HG03469 (cell line): ENCODE measurements around the gene XXYLT1.

Experiments
- ATAC-seq: cut with Tn5 transposase; IDR thresholded peaks from one replicate; pipeline ENCODE4 v1.9.1; 2021; ENCODE audit warnings: mild to moderate bottlenecking, moderate library complexity, moderate number of reproducible peaks; ENCODE audit not compliant: unreplicated experiment

Gene XXYLT1

GRCh38 chr3:195036574-195036973, 234.4 kb downstream of the XXYLT1 start:
- no peak for ATAC-seq

GRCh38 chr3:195036203-195036505, 234.8 kb downstream of the XXYLT1 start:
- no peak for ATAC-seq

GRCh38 chr3:195035345-195036202, 235.4 kb downstream of the XXYLT1 start:
- no peak for ATAC-seq

- no peak for ATAC-seq
Measured at GRCh38 chr3:195034541-195034940, 236.4 kb downstream of the XXYLT1 start.

GRCh38 chr3:195034101-195034500, 236.9 kb downstream of the XXYLT1 start:
- no peak for ATAC-seq

- ATAC-seq: no peak
Measured at GRCh38 chr3:195033531-195034091, 237.3 kb downstream of the XXYLT1 start.

- ATAC-seq: no peak
Measured at GRCh38 chr3:195032955-195033354, 238.0 kb downstream of the XXYLT1 start.

GRCh38 chr3:195032106-195032759, 238.7 kb downstream of the XXYLT1 start:
- no peak for ATAC-seq

GRCh38 chr3:195031574-195032003, 239.4 kb downstream of the XXYLT1 start:
- no peak for ATAC-seq

GRCh38 chr3:195030791-195031321, 240.1 kb downstream of the XXYLT1 start:
- no peak for ATAC-seq

- no peak for ATAC-seq
Measured at GRCh38 chr3:195028877-195029606, 241.9 kb downstream of the XXYLT1 start.

- ATAC-seq: no peak
Measured at GRCh38 chr3:195025884-195026200, 245.1 kb downstream of the XXYLT1 start.

GRCh38 chr3:195025056-195025883, 245.7 kb downstream of the XXYLT1 start:
- ATAC-seq: no peak

- ATAC-seq: no peak
Measured at GRCh38 chr3:195023989-195024388, 247.0 kb downstream of the XXYLT1 start.

GRCh38 chr3:195023576-195023975, 247.4 kb downstream of the XXYLT1 start:
- ATAC-seq: no peak

GRCh38 chr3:195021692-195022091, 249.3 kb downstream of the XXYLT1 start:
- ATAC-seq: no peak

GRCh38 chr3:195020921-195021320, 250.0 kb downstream of the XXYLT1 start:
- no peak for ATAC-seq

- no peak for ATAC-seq
Measured at GRCh38 chr3:195020185-195020584, 250.8 kb downstream of the XXYLT1 start.

- ATAC-seq: no peak
Measured at GRCh38 chr3:195019335-195019734, 251.6 kb downstream of the XXYLT1 start.
